Activated T-helper 1 cell treated with Interleukin-2 at 50 U/mL for 16 hours (primary cell): Measurements from ENCODE around the gene SGPP2.
"Not testable (repeated sequence)": the region's sequence is repeated elsewhere in the genome, so short reads cannot be mapped to it uniquely, and the experiment has no call there.

ENCODE experiments used
- DNase-seq: peaks from one replicate; pipeline ENCODE4 v3.0.0-alpha.2; 2020; ENCODE audit warnings: low read depth

SGPP2 gene

DNA sequence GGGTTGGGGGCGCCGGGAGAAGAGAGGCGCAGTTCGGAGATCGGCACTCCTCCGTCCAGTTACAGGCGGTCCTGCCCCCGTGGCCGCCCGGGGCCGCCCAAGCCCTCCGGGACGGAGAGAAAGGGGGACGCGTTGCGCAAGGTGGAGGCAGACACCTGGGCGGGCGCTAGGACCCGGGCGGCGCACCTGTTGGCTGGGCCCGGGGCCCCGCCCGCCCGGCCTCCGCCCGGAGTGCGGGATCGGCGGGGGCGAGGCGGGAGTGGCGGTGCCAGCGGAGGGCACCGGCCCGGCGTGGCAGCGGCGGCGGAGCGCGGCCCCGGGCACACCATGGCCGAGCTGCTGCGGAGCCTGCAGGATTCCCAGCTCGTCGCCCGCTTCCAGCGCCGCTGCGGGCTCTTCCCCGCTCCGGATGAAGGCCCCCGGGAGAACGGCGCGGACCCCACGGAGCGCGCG lies at the start of gene SGPP2:
SGPP2 (plus strand) TSS at position 268 of the 453 bp plus-strand sequence; CDS start at position 328, 60 bp downstream.
- DNase-seq = peak; percentile 3

DNA sequence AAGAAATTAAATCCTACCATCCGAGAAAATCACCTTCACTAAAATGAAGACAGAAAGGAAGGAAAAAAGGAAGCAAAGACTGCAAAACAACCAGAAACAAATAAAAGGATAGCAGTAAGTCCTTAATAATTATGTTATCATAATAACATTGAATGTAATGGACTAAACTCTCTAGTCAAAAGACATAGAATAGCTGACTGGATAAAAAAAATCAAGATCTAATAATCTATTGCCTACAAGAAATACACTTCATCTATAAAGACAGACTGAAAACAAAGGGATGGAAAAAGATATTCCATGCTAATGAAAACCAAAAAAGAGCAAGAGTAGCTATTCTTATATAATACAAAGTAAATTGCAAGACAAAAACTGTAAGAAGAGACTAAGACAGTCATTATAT lies 48.5 kb upstream of the SGPP2 start:
- no peak for DNase-seq

- no peak for DNase-seq
Observed at GRCh38 chr2:222380456-222380855, 43.9 kb upstream of the SGPP2 start.

- DNase-seq = no peak
Observed at GRCh38 chr2:222381566-222381965, 42.8 kb upstream of the SGPP2 start.

- no peak for DNase-seq
Observed at GRCh38 chr2:222383255-222383654, 41.1 kb upstream of the SGPP2 start.

- no peak for DNase-seq
Observed at GRCh38 chr2:222391743-222392285, 32.5 kb upstream of the SGPP2 start.

DNA sequence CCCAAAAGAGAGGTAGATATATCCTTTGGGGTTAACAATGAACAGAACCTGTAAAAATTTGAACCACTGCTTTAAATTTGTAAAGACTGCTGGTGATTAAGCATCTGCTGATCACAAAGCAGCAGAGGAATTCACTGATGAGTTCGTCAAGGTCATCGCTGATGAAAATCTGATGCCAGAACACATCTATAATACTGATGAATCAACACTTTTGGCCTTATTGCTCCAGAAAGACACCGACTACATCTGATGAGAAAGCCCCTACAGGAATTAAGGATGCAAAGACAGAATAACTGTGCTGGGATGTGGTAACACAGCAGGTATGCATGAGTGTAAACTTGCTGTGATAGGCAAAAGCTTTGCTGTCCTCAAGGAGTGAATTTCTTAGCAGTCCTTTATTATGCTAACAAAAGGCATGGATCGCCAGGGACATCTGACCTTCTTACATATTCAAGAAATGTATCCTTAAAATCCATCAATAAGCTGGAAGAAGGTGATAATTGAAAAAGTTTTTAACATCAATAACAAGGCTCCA lies 30.5 kb upstream of the SGPP2 start:
- no peak for DNase-seq

GRCh38 chr2:222398446-222398885 lies 25.9 kb upstream of the SGPP2 start:
- no peak for DNase-seq

- DNase-seq = no peak
Observed at GRCh38 chr2:222399038-222399783, 25.1 kb upstream of the SGPP2 start.

- DNase-seq = no peak
Observed at GRCh38 chr2:222404151-222404905, 20.0 kb upstream of the SGPP2 start.

- DNase-seq = no peak
Observed at GRCh38 chr2:222408684-222409083, 15.7 kb upstream of the SGPP2 start.

DNA sequence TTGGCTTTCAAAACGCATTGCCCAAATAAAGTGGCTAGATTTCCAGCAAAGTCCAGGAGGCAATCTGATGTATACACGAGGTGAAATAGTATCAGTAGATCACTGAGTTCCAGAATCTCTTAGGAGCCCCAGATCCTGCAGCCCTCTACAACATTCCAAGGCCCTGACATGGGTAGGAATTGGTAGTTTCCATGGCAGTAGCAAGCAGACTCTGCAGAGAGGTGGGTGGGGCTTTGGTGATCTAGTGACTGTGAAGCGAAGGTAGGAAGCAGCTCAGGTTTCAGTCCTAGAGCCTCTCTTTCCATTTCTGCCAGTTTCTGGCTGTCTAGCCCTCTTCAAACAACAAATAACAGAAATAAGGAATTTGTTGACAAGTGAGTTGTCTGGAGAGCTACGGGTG lies 13.8 kb upstream of the SGPP2 start:
- DNase-seq = no peak

GRCh38 chr2:222412334-222412733 lies 12.0 kb upstream of the SGPP2 start:
- not testable (repeated sequence) for DNase-seq

DNA sequence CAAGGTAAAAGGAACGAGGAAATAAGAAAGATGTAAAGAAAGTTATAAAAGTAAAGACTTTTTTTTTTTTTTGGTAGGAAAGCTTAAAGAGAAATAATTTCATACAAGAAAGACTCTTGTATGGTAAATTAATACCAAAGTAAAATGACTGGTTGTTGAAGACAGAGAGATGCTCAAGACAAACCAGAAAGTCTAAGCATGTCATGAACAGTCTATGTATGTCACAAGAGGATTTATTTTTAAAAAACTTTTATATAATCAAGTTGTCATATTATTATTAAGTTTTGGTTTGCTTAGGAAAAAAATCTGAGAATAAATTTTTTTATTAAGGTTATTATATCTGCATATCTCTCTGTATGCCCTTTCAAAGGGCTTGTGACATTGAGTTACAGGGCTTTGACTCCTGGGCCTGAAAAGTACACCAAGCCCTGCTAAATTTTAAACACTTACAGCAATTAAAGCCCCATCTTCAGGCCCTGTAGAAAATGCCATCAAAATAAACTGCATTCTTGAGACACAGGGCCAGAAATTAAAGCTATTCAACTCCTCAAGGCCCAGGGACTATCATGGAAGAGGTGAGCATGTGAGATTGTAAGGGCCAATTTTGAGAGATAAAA lies 10.9 kb upstream of the SGPP2 start:
- DNase-seq = no peak

DNA sequence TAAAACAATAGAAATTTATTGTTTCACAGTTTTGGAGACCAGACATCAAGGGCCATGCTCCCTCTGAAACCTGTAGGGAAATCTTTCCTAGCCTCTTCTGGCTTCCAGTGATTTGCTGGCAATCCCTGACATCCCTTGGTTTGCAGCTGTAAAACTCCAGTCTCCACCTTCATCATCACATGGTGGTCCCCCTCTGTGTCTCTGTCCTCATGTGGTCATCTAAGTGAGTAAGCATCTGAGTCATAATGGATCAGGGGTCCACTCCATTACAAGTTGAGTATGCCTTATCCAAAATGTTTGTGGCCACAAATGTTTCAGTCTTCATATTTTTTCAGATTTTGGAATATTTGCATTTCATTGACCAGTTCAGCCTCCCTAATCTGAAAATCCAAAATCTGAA lies 5.6 kb upstream of the SGPP2 start:
- DNase-seq = no peak

DNA sequence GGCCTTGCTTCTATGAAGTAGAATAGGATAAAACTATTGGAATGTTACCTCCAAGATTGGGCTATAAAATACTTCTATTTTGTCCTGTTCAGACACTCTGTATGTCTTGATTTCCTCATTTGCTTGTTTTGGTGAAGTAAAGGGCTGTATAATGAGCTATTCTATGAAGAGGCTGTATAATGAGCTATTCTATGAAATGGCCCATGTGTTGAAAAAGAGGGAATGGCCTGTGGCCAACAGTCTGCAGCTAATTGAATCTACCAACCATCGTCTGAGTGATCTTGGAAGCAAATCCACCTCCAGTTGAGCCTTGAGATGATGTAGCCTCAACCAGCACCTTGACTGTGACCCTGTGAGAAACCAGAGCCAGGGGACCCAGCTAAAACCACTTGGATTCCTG lies 3.8 kb upstream of the SGPP2 start:
- no peak for DNase-seq

GRCh38 chr2:222421626-222422025 lies 2.7 kb upstream of the SGPP2 start:
- DNase-seq = no peak

- DNase-seq = no peak
Observed at GRCh38 chr2:222423186-222423585, 1.2 kb upstream of the SGPP2 start.

GRCh38 chr2:222423632-222424275 lies 589 bp upstream of the SGPP2 start:
- DNase-seq = peak; percentile 2

- peak; percentile 2 for DNase-seq
Observed at GRCh38 chr2:222424729-222425671, 657 bp downstream of the SGPP2 start.
